Stimulated activated naive CD4-positive, alpha-beta T cell treated with Interleukin-2 at 50 U/mL for 16 hours (primary cell): ENCODE results near the gene NUDT14.

Source experiments
- DNase-seq: peaks from one replicate; lab custom pipeline; 2025; lab: John Stamatoyannopoulos, UW

NUDT14 gene

GRCh38 chr14:105199093-105199492 lies 18.0 kb upstream of the NUDT14 start:
- DNase-seq: no peak

- no peak for DNase-seq
Measured at GRCh38 chr14:105198588-105198987, 17.5 kb upstream of the NUDT14 start.

- DNase-seq: no peak
Measured at GRCh38 chr14:105197211-105197641, 16.1 kb upstream of the NUDT14 start.

GRCh38 chr14:105196265-105196960 lies 15.3 kb upstream of the NUDT14 start:
- DNase-seq: no peak

- DNase-seq: no peak
Measured at GRCh38 chr14:105195522-105196264, 14.6 kb upstream of the NUDT14 start.

GRCh38 chr14:105195051-105195450 lies 13.9 kb upstream of the NUDT14 start:
- DNase-seq: no peak

- no peak for DNase-seq
Measured at GRCh38 chr14:105193916-105194782, 13.0 kb upstream of the NUDT14 start.

GRCh38 chr14:105192866-105193731 lies 12.0 kb upstream of the NUDT14 start:
- DNase-seq: peak; percentile 24

- DNase-seq: no peak
Measured at GRCh38 chr14:105187935-105188524, 6.9 kb upstream of the NUDT14 start.

- no peak for DNase-seq
Measured at GRCh38 chr14:105187116-105187515, 6.0 kb upstream of the NUDT14 start.

- DNase-seq: no peak
Measured at GRCh38 chr14:105185973-105186372, 4.9 kb upstream of the NUDT14 start.

- no peak for DNase-seq
Measured at GRCh38 chr14:105185001-105185400, 3.9 kb upstream of the NUDT14 start.

- no peak for DNase-seq
Measured at GRCh38 chr14:105184461-105184860, 3.3 kb upstream of the NUDT14 start.

- no peak for DNase-seq
Measured at GRCh38 chr14:105182296-105183020, 1.3 kb upstream of the NUDT14 start.

- DNase-seq: no peak
Measured at GRCh38 chr14:105181549-105182295, 610 bp upstream of the NUDT14 start.

- DNase-seq: no peak
Measured at GRCh38 chr14:105179191-105179590, 1.9 kb downstream of the NUDT14 start.

GRCh38 chr14:105178868-105179140 lies 2.3 kb downstream of the NUDT14 start:
- DNase-seq: no peak

GRCh38 chr14:105178069-105178867 lies 2.8 kb downstream of the NUDT14 start:
- no peak for DNase-seq

- no peak for DNase-seq
Measured at GRCh38 chr14:105177082-105177481, 4.0 kb downstream of the NUDT14 start.
